ENCODE measurements around the gene RPTN. TPM values are rescaled to one million over a fixed set of nuclear protein-coding genes. Genes with fewer than 3 reads are reported as not detected.
A peak's percentile ranks its signal among the peaks of the same experiment; 100 is the strongest.

Gene RPTN
- polyA plus RNA-seq, 2 donors: 0.20 to 1.3 TPM

DNA sequence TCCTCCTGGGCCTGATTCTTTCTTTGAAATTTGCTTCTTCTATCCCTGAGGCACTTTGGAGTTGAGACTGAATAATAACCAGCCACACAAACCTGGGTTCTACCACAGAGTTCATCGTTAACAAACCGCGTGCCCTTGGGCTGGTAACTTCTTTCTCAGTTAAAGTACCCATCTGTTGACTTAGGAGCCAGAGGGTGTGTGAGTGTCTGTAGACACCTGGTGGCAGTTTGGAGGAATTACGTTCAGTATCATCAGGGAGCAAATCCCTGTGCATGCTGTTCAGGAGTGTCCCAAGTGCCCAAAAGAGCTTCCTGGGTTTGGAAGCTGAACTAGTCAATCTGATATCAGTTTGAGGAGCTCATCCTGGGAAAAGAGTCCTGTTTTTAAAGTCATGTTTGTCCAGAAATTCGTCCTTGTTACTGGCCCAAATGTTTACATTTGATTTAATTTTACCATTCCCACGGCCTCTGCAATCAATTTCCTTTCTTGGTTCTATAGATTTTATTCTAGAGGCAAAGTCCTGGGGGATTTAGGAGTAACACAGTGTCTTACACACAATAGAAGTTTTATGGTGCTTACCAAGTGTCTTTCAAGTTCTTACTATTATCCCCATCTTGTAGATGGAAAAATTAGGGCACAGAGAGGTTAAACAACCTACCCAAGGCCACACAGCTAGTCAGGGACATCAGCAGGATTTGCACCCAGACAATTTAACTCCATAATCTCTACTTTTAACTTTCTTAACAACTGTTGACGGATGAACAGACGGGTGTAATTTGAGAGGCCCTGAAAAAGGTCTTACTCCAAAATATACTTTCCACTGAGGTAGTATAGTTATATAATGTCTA lies 26.7 kb upstream of the RPTN start:
- Histone ChIP-seq H3K27ac (ENCODE audit: low read depth in 2 of 2, low read length in 1 of 2) (peak overlapping the region in 1 of 2 donors; percentile 7), H3K4me1 (ENCODE audit: control insufficient read depth in 2 of 2, insufficient read depth in 2 of 2, low read length in 1 of 2) (peaks cover 0 to 4% of the 10 kb centered on the region in 2 donors)
- 28 to 34% methylated on average over 8 of the region's 8 CpGs for WGBS, 2 donors

DNA sequence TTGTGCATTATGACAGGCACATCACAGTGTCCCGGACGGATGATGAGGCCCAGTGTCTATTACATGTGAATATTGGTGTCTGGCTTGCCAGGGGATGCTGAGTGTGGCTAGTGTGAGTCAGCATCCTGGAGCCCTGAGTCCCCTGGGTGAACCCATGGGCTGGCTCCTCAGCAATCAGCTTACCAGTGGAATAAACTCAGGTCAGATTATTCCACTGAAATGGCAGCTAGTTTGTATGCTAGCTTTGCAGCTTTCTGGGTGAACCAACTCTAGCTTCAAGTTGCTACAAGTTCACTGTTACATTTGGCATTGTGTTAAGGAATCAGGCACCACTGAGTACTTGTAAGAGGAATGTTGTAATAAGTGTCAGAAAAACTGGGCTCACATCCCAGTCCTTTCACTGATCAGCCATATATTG lies 23.9 kb upstream of the RPTN start:
- no peak overlapping the region for H3K4me3 ChIP-seq (ENCODE audit: low read depth in 1 of 2, low read length in 2 of 2)
- peak overlapping the region; percentile 53 to 85 for H3K27ac ChIP-seq (ENCODE audit: low read depth in 2 of 2, low read length in 1 of 2)
- no peaks in the 10 kb centered on the region for H3K27me3 ChIP-seq (ENCODE audit: control insufficient read depth in 1 of 2, insufficient read depth in 2 of 2, low read length in 2 of 2)
- H3K9me3 ChIP-seq (ENCODE audit: control insufficient read depth in 2 of 2, insufficient read depth in 1 of 2, low read depth in 1 of 2, low read length in 1 of 2): no peaks in the 10 kb centered on the region
- H3K4me1 ChIP-seq (ENCODE audit: control insufficient read depth in 2 of 2, insufficient read depth in 2 of 2, low read length in 1 of 2): peaks cover 0 to 6% of the 10 kb centered on the region in 2 donors
- WGBS, 2 donors: 27 to 42% methylated on average over 2 of the region's 2 CpGs
- no peaks in the 10 kb centered on the region for H3K36me3 ChIP-seq (ENCODE audit: control insufficient read depth in 2 of 2, insufficient read depth in 2 of 2, low read length in 1 of 2)

More for the DNA sequence above, 26.7 kb upstream of the RPTN start:
- Histone ChIP-seq H3K4me3 (ENCODE audit: low read depth in 1 of 2, low read length in 2 of 2) (no peak overlapping the region), H3K9me3 (ENCODE audit: control insufficient read depth in 2 of 2, insufficient read depth in 1 of 2, low read depth in 1 of 2, low read length in 1 of 2) (no peaks in the 10 kb centered on the region), H3K36me3 (ENCODE audit: control insufficient read depth in 2 of 2, insufficient read depth in 2 of 2, low read length in 1 of 2) (no peaks in the 10 kb centered on the region), H3K27me3 (ENCODE audit: control insufficient read depth in 1 of 2, insufficient read depth in 2 of 2, low read length in 2 of 2) (no peaks in the 10 kb centered on the region)

DNA sequence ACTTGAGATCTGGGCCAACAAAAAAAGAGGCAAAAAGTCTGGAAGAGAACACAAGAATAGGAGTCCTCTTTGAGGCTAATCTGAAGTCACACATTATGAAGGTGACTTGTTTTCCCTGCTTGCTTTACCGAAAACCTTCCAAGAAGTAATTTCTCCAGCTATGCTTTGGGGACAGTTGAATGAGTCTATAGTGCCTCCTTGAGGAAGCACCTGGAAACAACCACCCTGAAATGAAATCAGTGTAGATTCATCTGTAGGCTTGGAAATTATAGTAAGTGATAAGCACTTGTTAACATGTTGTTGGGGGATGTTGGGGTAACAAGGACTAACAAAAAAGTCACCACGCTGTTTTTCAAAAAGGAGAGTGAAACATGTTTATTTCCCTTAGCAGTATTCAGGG lies 23.4 kb upstream of the RPTN start:
- peaks cover 0 to 6% of the 10 kb centered on the region in 2 donors for H3K4me1 ChIP-seq (ENCODE audit: control insufficient read depth in 2 of 2, insufficient read depth in 2 of 2, low read length in 1 of 2)

DNA sequence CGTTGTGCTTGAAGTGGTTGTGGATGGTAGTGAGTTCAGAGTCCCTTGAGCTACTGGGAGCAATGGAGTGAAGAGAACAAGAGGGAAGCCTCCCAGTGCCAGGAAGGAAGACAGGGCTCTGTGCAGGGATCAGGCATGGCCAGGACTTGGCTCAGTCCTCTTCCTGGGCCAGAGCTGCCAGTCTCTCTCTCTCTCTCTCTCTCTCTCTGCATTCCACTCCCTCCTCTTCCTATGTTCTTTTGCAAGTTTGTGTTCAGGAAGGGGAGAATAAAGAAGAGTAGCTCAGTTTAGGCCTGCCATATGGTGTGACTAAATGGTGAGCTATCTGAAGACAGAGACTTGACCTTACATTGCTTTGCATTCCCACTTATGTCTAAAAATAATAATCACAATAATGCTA lies 20.5 kb upstream of the RPTN start:
- Histone ChIP-seq H3K27ac (ENCODE audit: low read depth in 2 of 2, low read length in 1 of 2) (peak overlapping the region in 1 of 2 donors; percentile 8), H3K4me3 (ENCODE audit: low read depth in 1 of 2, low read length in 2 of 2) (no peak overlapping the region), H3K4me1 (ENCODE audit: control insufficient read depth in 2 of 2, insufficient read depth in 2 of 2, low read length in 1 of 2) (peaks cover 0 to 4% of the 10 kb centered on the region in 2 donors), H3K36me3 (ENCODE audit: control insufficient read depth in 2 of 2, insufficient read depth in 2 of 2, low read length in 1 of 2) (no peaks in the 10 kb centered on the region), H3K9me3 (ENCODE audit: control insufficient read depth in 2 of 2, insufficient read depth in 1 of 2, low read depth in 1 of 2, low read length in 1 of 2) (no peaks in the 10 kb centered on the region), H3K27me3 (ENCODE audit: control insufficient read depth in 1 of 2, insufficient read depth in 2 of 2, low read length in 2 of 2) (no peaks in the 10 kb centered on the region)
- WGBS, 2 donors: 59 to 67% methylated on average over 1 of the region's 1 CpG

More for the DNA sequence above, 23.4 kb upstream of the RPTN start:
- Histone ChIP-seq H3K4me3 (ENCODE audit: low read depth in 1 of 2, low read length in 2 of 2) (no peak overlapping the region), H3K27ac (ENCODE audit: low read depth in 2 of 2, low read length in 1 of 2) (peak overlapping the region in 1 of 2 donors; percentile 47), H3K9me3 (ENCODE audit: control insufficient read depth in 2 of 2, insufficient read depth in 1 of 2, low read depth in 1 of 2, low read length in 1 of 2) (no peaks in the 10 kb centered on the region), H3K27me3 (ENCODE audit: control insufficient read depth in 1 of 2, insufficient read depth in 2 of 2, low read length in 2 of 2) (no peaks in the 10 kb centered on the region), H3K36me3 (ENCODE audit: control insufficient read depth in 2 of 2, insufficient read depth in 2 of 2, low read length in 1 of 2) (no peaks in the 10 kb centered on the region)
- WGBS, 2 donors: 56 to 60% methylated on average over 2 of the region's 2 CpGs

DNA sequence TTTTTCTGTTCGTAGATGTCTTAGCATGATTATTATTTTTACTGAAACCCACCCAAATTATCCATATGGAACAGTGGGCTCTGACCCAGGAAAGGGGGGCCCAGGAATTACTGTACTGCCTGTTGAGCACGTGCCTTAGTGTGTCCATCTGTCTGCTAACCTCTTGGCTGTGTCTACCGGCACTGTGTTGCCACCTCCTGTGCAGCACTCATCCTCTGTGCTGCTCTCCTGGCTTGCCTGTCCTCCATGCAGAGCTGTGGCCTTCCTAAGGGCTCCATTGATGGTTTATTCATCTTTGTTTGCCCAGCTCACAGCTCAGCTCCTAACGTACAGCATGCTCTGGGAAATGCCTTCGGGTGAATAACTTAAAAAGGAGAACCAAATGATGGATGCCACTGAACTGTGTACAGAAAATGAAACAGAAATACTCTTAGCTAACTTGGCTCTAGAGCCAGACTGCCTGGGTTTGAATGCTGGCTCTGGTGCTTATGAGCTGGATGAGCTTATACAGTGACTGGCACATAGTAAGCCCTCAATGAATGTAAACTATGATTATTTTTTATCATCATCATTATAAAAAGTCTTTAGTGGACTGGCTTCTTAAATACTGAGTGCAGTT lies 11.4 kb upstream of the RPTN start:
- H3K27me3 ChIP-seq (ENCODE audit: control insufficient read depth in 1 of 2, insufficient read depth in 2 of 2, low read length in 2 of 2): no peaks in the 10 kb centered on the region
- peak overlapping the region; percentile 30 to 71 for H3K27ac ChIP-seq (ENCODE audit: low read depth in 2 of 2, low read length in 1 of 2)
- H3K36me3 ChIP-seq (ENCODE audit: control insufficient read depth in 2 of 2, insufficient read depth in 2 of 2, low read length in 1 of 2): no peaks in the 10 kb centered on the region
- peaks cover 2 to 10% of the 10 kb centered on the region in 2 donors for H3K4me1 ChIP-seq (ENCODE audit: control insufficient read depth in 2 of 2, insufficient read depth in 2 of 2, low read length in 1 of 2)
- no peak overlapping the region for H3K4me3 ChIP-seq (ENCODE audit: low read depth in 1 of 2, low read length in 2 of 2)
- no peaks in the 10 kb centered on the region for H3K9me3 ChIP-seq (ENCODE audit: control insufficient read depth in 2 of 2, insufficient read depth in 1 of 2, low read depth in 1 of 2, low read length in 1 of 2)
- WGBS, 2 donors: 42 to 49% methylated on average over 5 of the region's 5 CpGs

DNA sequence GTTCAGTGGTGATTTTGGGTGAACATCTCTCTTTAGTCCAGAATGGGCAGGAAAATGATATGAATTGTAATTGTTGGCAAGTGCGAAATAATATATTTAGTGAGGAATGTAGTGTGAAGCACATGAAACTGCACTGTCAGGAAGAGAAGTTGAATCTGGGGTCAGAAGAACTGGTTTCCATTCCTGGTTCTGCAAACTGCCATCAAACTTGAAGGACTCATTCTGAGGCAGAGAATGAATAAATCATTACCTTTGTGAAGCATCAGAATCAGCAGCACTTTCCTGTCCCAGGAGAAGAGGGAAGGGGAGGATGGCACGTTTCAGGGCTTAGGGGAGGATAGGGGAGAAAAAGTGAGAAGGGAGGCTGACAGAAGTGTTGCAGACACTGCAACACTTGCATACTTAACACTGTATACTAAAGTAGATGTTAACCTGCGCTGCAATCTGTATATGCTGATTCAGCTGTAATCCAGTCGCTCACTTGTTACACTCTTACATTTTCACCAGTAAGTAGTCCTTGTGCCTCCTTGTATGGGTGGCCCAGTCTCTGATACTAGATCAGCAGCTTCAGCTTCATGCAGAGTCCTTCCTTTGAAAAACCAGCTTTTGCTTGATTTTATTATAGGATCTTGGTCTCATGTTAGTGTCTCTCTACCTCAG lies 10.5 kb upstream of the RPTN start:
- peaks cover 2 to 10% of the 10 kb centered on the region in 2 donors for H3K4me1 ChIP-seq (ENCODE audit: control insufficient read depth in 2 of 2, insufficient read depth in 2 of 2, low read length in 1 of 2)
- peak overlapping the region; percentile 75 to 86 for H3K27ac ChIP-seq (ENCODE audit: low read depth in 2 of 2, low read length in 1 of 2)
- H3K4me3 ChIP-seq (ENCODE audit: low read depth in 1 of 2, low read length in 2 of 2): no peak overlapping the region
- no peaks in the 10 kb centered on the region for H3K9me3 ChIP-seq (ENCODE audit: control insufficient read depth in 2 of 2, insufficient read depth in 1 of 2, low read depth in 1 of 2, low read length in 1 of 2)
- H3K27me3 ChIP-seq (ENCODE audit: control insufficient read depth in 1 of 2, insufficient read depth in 2 of 2, low read length in 2 of 2): no peaks in the 10 kb centered on the region
- 69 to 76% methylated on average over 4 of the region's 4 CpGs for WGBS, 2 donors
- H3K36me3 ChIP-seq (ENCODE audit: control insufficient read depth in 2 of 2, insufficient read depth in 2 of 2, low read length in 1 of 2): no peaks in the 10 kb centered on the region

DNA sequence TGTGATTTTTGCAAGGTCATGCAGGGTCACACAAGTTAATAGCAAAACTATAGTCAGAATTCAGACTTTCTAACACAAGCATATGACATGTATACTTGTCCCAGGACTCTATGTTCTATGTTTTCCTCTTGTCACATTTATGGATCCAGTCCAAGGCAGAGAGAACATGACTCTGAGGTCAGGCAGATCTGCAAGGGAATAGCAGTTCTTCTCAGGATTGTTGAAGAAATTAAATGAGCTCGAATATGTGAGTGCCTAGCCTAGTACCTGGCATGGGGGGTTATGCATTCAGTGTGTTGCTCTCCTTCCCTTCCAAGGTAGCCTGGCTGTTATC lies 9.5 kb upstream of the RPTN start:
- no peak overlapping the region for H3K4me3 ChIP-seq (ENCODE audit: low read depth in 1 of 2, low read length in 2 of 2)
- H3K36me3 ChIP-seq (ENCODE audit: control insufficient read depth in 2 of 2, insufficient read depth in 2 of 2, low read length in 1 of 2): no peaks in the 10 kb centered on the region
- H3K27ac ChIP-seq (ENCODE audit: low read depth in 2 of 2, low read length in 1 of 2): peak overlapping the region; percentile 86 to 87
- 18 to 47% methylated on average over 1 of the region's 1 CpG for WGBS, 2 donors
- no peaks in the 10 kb centered on the region for H3K27me3 ChIP-seq (ENCODE audit: control insufficient read depth in 1 of 2, insufficient read depth in 2 of 2, low read length in 2 of 2)
- H3K4me1 ChIP-seq (ENCODE audit: control insufficient read depth in 2 of 2, insufficient read depth in 2 of 2, low read length in 1 of 2): peaks cover 2 to 10% of the 10 kb centered on the region in 2 donors
- H3K9me3 ChIP-seq (ENCODE audit: control insufficient read depth in 2 of 2, insufficient read depth in 1 of 2, low read depth in 1 of 2, low read length in 1 of 2): no peaks in the 10 kb centered on the region

DNA sequence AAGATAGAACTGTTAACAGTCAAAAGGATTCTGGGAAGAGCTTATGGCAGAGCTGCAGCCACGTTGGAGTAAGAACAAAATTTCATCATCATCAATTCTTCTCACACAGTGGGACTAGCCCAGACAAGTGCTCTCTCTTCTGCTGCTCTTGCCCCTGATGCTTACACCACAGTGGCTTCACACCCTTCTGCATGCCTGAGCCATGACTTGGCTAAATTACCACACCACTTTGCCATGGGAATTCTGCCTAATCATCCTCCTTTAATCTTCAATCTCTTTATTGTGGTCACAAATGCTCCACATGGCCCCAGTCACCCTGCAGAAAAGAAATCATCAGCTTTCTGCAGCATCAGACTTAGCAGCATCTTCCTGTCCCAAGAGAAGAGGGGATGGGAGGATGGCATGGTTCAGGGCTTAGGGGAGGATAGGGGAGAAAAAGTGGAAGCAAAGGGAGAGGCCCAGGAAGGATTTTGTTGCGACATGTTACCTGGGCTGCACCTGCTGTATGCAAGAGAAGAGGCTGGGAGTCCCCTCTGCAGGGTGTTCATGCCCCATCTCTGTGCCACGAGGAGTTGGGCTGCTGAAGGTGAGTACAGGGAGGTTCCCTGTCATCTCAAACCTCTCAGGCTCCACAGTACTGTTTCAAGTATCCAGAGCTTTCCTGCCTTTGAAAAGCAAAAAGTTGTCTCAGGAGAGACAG lies 9.0 kb upstream of the RPTN start:
- no peaks in the 10 kb centered on the region for H3K36me3 ChIP-seq (ENCODE audit: control insufficient read depth in 2 of 2, insufficient read depth in 2 of 2, low read length in 1 of 2)
- H3K4me3 ChIP-seq (ENCODE audit: low read depth in 1 of 2, low read length in 2 of 2): no peak overlapping the region
- H3K4me1 ChIP-seq (ENCODE audit: control insufficient read depth in 2 of 2, insufficient read depth in 2 of 2, low read length in 1 of 2): peaks cover 2 to 10% of the 10 kb centered on the region in 2 donors
- 24 to 32% methylated on average over 3 of the region's 3 CpGs for WGBS, 2 donors
- H3K9me3 ChIP-seq (ENCODE audit: control insufficient read depth in 2 of 2, insufficient read depth in 1 of 2, low read depth in 1 of 2, low read length in 1 of 2): no peaks in the 10 kb centered on the region
- H3K27me3 ChIP-seq (ENCODE audit: control insufficient read depth in 1 of 2, insufficient read depth in 2 of 2, low read length in 2 of 2): no peaks in the 10 kb centered on the region
- peak overlapping the region; percentile 86 to 87 for H3K27ac ChIP-seq (ENCODE audit: low read depth in 2 of 2, low read length in 1 of 2)

DNA sequence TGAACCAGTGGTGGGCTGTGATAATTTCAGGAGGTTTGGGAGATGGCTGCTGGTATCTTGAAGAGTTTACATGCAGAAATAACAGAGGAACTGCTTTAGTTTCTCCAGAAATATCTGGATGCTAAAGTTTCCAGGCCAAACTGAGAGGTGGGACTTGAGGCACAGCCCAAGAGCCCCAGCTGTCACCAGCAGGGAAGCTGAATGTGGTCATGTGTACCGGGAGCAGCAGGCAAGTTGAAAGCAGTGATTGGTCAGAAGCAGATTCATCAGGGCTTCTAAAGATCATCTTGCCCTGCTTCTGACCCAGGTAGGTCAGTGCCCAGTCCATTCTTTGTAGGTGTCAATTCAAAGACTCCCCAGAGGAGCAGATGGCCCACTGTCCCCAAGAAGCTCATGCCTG lies 7.9 kb upstream of the RPTN start:
- 36 to 50% methylated on average over 1 of the region's 1 CpG for WGBS, 2 donors
- Histone ChIP-seq H3K4me1 (ENCODE audit: control insufficient read depth in 2 of 2, insufficient read depth in 2 of 2, low read length in 1 of 2) (peaks cover 2 to 10% of the 10 kb centered on the region in 2 donors), H3K27ac (ENCODE audit: low read depth in 2 of 2, low read length in 1 of 2) (peak overlapping the region; percentile 75 to 93)

More for the DNA sequence above, 7.9 kb upstream of the RPTN start:
- Histone ChIP-seq H3K27me3 (ENCODE audit: control insufficient read depth in 1 of 2, insufficient read depth in 2 of 2, low read length in 2 of 2) (no peaks in the 10 kb centered on the region), H3K36me3 (ENCODE audit: control insufficient read depth in 2 of 2, insufficient read depth in 2 of 2, low read length in 1 of 2) (no peaks in the 10 kb centered on the region), H3K4me3 (ENCODE audit: low read depth in 1 of 2, low read length in 2 of 2) (no peak overlapping the region), H3K9me3 (ENCODE audit: control insufficient read depth in 2 of 2, insufficient read depth in 1 of 2, low read depth in 1 of 2, low read length in 1 of 2) (no peaks in the 10 kb centered on the region)
